Measurements from ENCODE around the gene ANKRD17. TPM values are rescaled to one million over a fixed set of nuclear protein-coding genes. Genes with fewer than 3 reads are reported as not detected.
A peak's percentile ranks its signal among the peaks of the same experiment; 100 is the strongest.
"Not testable (repeated sequence)": the region's sequence is repeated elsewhere in the genome, so short reads cannot be mapped to it uniquely, and the experiment has no call there.

The ANKRD17 gene, protein sequence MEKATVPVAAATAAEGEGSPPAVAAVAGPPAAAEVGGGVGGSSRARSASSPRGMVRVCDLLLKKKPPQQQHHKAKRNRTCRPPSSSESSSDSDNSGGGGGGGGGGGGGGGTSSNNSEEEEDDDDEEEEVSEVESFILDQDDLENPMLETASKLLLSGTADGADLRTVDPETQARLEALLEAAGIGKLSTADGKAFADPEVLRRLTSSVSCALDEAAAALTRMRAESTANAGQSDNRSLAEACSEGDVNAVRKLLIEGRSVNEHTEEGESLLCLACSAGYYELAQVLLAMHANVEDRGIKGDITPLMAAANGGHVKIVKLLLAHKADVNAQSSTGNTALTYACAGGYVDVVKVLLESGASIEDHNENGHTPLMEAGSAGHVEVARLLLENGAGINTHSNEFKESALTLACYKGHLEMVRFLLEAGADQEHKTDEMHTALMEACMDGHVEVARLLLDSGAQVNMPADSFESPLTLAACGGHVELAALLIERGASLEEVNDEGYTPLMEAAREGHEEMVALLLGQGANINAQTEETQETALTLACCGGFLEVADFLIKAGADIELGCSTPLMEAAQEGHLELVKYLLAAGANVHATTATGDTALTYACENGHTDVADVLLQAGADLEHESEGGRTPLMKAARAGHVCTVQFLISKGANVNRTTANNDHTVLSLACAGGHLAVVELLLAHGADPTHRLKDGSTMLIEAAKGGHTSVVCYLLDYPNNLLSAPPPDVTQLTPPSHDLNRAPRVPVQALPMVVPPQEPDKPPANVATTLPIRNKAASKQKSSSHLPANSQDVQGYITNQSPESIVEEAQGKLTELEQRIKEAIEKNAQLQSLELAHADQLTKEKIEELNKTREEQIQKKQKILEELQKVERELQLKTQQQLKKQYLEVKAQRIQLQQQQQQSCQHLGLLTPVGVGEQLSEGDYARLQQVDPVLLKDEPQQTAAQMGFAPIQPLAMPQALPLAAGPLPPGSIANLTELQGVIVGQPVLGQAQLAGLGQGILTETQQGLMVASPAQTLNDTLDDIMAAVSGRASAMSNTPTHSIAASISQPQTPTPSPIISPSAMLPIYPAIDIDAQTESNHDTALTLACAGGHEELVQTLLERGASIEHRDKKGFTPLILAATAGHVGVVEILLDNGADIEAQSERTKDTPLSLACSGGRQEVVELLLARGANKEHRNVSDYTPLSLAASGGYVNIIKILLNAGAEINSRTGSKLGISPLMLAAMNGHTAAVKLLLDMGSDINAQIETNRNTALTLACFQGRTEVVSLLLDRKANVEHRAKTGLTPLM (N-terminal part only)
- total RNA-seq (2014; rRNA removed; shearing (Covaris generic)) = 16.8 and 17.6 TPM in 2 replicates

DNA sequence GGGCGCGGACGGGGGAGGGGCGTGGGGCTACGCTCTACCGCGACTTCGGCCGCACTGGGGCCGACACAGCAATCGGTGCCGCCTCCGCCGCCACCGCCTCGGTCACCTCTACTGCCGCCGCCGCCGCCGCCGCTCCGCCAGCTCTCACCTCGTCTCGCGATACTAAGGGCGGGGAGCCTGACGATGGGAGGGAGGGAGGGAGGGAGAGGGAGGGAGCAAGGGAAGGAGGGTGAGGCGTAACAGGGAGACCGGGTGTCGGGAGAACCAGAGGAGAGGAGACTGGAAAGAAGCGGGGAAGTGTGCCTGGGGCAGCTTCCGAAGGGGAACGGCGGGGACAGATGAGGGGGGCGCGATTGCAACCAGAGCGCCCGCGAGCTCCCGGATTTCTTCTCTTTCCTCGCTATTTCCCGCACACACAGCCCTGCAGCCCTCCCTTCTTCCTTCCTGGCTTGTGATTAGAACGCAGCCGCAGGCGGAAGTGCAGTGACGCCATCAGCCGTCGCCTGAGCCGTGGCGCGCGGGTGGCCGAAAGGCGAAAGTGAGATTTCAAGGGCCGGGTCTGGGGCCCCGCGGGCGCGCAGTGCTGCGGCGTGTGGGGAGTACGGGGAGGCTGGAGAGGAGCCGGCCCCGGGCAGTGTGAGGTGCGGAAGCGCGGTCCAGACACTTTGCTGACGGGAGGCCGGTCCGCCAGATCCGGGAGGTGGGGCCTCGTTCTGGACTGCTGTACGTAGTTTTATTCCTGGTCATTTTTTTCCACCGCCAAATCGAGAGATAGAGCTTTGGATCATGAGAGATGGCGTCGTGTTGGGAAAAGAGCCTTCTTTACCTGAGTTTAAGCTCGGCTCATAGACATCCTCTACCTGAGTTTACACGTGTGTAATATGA is at the start of gene ANKRD17:
ANKRD17 (minus strand) TSS at position 113 of the 885 bp plus-strand sequence. CDS start 130 bp downstream, outside the sequence.
- DNase-seq (ENCODE audit: low spot score) = peak; percentile 70

GRCh38 chr4:73308286-73308685 is 49.7 kb upstream of the ANKRD17 start:
- peak; percentile 11 for DNase-seq (ENCODE audit: low spot score)

GRCh38 chr4:73303711-73304110 is 45.1 kb upstream of the ANKRD17 start:
- no peak for DNase-seq (ENCODE audit: low spot score)

GRCh38 chr4:73299548-73300280 is 41.1 kb upstream of the ANKRD17 start:
- DNase-seq (ENCODE audit: low spot score) = no peak

DNA sequence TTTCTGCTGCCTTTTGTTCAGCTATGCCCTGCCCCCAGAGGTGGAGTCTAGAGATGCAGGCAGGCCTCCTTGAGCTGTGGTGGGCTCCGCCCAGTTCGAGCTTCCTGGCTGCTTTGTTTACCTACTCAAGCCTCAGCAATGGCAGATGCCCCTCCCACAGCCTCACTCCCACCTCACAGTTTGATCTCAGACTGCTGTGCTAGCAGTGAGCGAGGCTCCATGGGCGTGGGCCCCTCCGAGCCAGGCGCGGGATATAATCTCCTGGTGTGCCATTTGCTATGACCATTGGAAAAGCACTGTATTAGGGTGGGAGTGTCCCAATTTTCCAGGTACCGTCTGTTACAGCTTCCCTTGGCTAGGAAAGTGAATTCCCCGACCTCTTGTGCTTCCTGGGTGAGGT is 34.1 kb upstream of the ANKRD17 start:
- not testable (repeated sequence) for DNase-seq (ENCODE audit: low spot score)

DNA sequence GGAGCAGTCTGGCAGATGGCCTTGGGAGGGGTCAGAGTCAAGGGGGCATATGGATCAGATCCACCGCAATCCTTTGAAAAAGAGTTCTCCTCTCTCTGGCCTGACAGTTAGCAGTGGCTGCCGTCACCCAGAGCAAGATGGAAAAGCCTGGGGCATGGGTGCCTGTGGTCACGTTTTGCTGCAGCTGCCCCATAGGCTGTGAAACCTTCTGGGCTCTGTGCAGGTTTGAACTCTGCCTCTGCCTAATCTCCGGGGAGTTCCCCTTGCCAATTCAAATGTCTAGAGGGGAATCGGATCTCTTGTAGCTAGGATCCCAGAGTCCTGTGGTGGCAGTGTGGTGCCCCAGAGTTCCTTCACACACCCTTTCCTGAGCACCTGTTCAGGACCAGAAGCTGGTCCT is 23.4 kb upstream of the ANKRD17 start:
- no peak for DNase-seq (ENCODE audit: low spot score)

- DNase-seq (ENCODE audit: low spot score) = no peak
These were observed 22.8 kb upstream of the ANKRD17 start for GRCh38 chr4:73281396-73281795.

- no peak for DNase-seq (ENCODE audit: low spot score)
These were observed 18.6 kb upstream of the ANKRD17 start for GRCh38 chr4:73277201-73277600.

DNA sequence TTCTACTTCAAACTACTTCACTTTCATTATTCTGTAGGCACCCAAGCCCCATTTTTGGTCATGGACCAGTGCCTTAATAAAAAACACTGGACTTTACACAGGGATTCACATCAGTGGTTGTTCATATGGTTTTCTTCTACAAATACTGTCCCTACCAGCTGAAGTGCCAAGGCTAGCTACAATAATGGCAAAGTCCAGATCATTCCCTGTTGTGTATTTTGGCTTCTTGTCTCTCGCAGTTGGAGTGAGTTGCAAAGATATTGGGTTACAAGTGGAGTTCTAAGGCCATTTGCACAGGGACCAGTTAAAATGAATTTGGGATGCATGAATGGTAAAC is 16.7 kb upstream of the ANKRD17 start:
- DNase-seq (ENCODE audit: low spot score) = no peak

- DNase-seq (ENCODE audit: low spot score) = no peak
These were observed 14.2 kb upstream of the ANKRD17 start for GRCh38 chr4:73272816-73273215.

- no peak for DNase-seq (ENCODE audit: low spot score)
These were observed 8.5 kb upstream of the ANKRD17 start for GRCh38 chr4:73267050-73267449.

- DNase-seq (ENCODE audit: low spot score) = no peak
These were observed 1.0 kb upstream of the ANKRD17 start for GRCh38 chr4:73259571-73260090.

GRCh38 chr4:73258436-73258685 is 237 bp downstream of the ANKRD17 start:
- DNase-seq (ENCODE audit: low spot score) = no peak

GRCh38 chr4:73257651-73258435 is 755 bp downstream of the ANKRD17 start:
- no peak for DNase-seq (ENCODE audit: low spot score)

- DNase-seq (ENCODE audit: low spot score) = peak; percentile 59
These were observed 1.4 kb downstream of the ANKRD17 start for GRCh38 chr4:73257234-73257633.

DNA sequence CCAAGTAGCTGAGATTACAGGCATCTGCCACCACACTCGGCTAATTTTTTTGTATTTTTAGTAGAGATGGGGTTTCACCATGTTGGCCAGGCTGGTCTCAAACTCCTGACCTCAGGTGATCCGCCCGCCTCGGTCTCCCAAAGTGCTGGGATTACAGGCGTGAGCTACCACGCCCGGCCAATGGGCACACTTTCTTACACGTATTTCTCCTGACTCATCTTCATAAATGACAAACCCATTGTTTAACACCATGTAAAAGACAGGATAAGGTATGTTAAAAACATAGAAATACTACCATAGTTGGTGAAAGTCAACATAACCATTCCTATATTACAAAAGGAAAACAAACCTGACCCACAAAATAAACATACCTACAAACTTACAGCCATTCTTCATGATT is 2.8 kb downstream of the ANKRD17 start:
- DNase-seq (ENCODE audit: low spot score) = not testable (repeated sequence)

GRCh38 chr4:73252001-73252400 is 6.6 kb downstream of the ANKRD17 start:
- DNase-seq (ENCODE audit: low spot score) = no peak

- no peak for DNase-seq (ENCODE audit: low spot score)
These were observed 7.2 kb downstream of the ANKRD17 start for GRCh38 chr4:73251384-73251783.

DNA sequence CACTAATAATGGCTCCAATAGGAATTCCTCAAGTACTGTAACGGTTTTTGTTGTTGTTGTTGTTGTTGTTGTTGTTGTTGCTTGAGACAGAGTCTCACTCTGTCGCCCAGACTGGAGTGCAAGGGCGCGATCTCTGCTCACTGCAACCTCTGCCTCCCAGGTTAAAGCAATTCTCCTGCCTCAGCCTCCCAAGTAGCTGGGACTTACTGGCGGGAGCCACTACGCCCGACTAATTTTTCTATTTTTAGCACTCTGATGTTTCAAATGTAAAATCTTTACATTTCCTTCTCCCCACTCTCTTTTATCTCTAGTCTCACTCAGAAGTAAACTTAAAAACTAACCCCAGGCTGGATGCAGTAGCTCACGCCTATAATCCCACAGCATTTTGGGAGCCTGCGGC is 8.0 kb downstream of the ANKRD17 start:
- no peak for DNase-seq (ENCODE audit: low spot score)

Measured in A172 (cell line).